ENCODE results near the gene CAPZA1.

- no peak for TF ChIP-seq CTCF (conservative IDR thresholded peaks at IDR 0.05; ENCODE audit: low read depth, low read length)
- TF ChIP-seq EZH2 (IDR thresholded peaks at IDR 0.05; ENCODE audit: borderline replicate concordance, low read depth, low read length, poor library complexity, severe bottlenecking), result no peak
Observed at GRCh38 chr1:112672009-112672408, 52.4 kb downstream of the CAPZA1 start.
